Measurements from ENCODE around the gene C11orf24. TPM values are rescaled to one million over a fixed set of nuclear protein-coding genes. Genes with fewer than 3 reads are reported as not detected.
A peak's percentile ranks its signal among the peaks of the same experiment; 100 is the strongest.

C11orf24 gene
- 50.9 TPM for total RNA-seq
- long read RNA-seq, transcript C11orf24-201 (4 exons, 2,063 nt), result major isoform, 51 of 85 reads
- long read RNA-seq, partial matches to known transcripts, result 5 of 85 reads
- long read RNA-seq, other reads (novel, unspliced or antisense), result 28 of 85 reads

GRCh38 chr11:68271781-68272608, at the start of gene C11orf24:
Gene C11orf24 (minus strand): TSS chr11:68271973. CDS start chr11:68263767, 8,206 bp downstream.
- peak; percentile 99 for DNase-seq (ENCODE audit: low spot score)

GRCh38 chr11:68317147-68317785, 45.5 kb upstream of the C11orf24 start:
- no peak for DNase-seq (ENCODE audit: low spot score)

GRCh38 chr11:68315171-68315920, 43.6 kb upstream of the C11orf24 start:
- DNase-seq (ENCODE audit: low spot score), result no peak

GRCh38 chr11:68314203-68315170, 42.7 kb upstream of the C11orf24 start:
- DNase-seq (ENCODE audit: low spot score), result no peak

- DNase-seq (ENCODE audit: low spot score), result no peak
These were observed 41.9 kb upstream of the C11orf24 start for GRCh38 chr11:68313574-68314202.

GRCh38 chr11:68312780-68313573, 41.2 kb upstream of the C11orf24 start:
- no peak for DNase-seq (ENCODE audit: low spot score)

GRCh38 chr11:68312117-68312779, 40.5 kb upstream of the C11orf24 start, which contains the start of gene LRP5:
Gene LRP5 (plus strand): TSS chr11:68312591. CDS start chr11:68312715, 124 bp downstream.
- no peak for DNase-seq (ENCODE audit: low spot score)

- DNase-seq (ENCODE audit: low spot score), result no peak
These were observed 39.7 kb upstream of the C11orf24 start for GRCh38 chr11:68311160-68312116.

GRCh38 chr11:68309621-68310185, 37.9 kb upstream of the C11orf24 start:
- DNase-seq (ENCODE audit: low spot score), result no peak

- DNase-seq (ENCODE audit: low spot score), result no peak
These were observed 36.3 kb upstream of the C11orf24 start for GRCh38 chr11:68308068-68308467.

GRCh38 chr11:68306636-68307035, 34.9 kb upstream of the C11orf24 start:
- no peak for DNase-seq (ENCODE audit: low spot score)

GRCh38 chr11:68303982-68304780, 32.4 kb upstream of the C11orf24 start:
- no peak for DNase-seq (ENCODE audit: low spot score)

GRCh38 chr11:68303083-68303482, 31.3 kb upstream of the C11orf24 start:
- no peak for DNase-seq (ENCODE audit: low spot score)

GRCh38 chr11:68302670-68303069, 30.9 kb upstream of the C11orf24 start:
- no peak for DNase-seq (ENCODE audit: low spot score)

- no peak for DNase-seq (ENCODE audit: low spot score)
These were observed 30.5 kb upstream of the C11orf24 start for GRCh38 chr11:68302256-68302655.

Data from mesenteric fat pad (tissue), 1 donor.